AG10803 (cell line): Measurements from ENCODE around the gene AHNAK2.

Source experiments
- DNase-seq: peaks from one replicate; pipeline ENCODE4 v3.0.0; 2010; ENCODE audit warnings: low read depth
- H3K4me3 ChIP-seq: 2 replicates; pipeline ENCODE4 v1.5.1; 2011; ENCODE audit warnings: mild to moderate bottlenecking, low read length, control low read depth
- CTCF ChIP-seq: conservative IDR thresholded peaks from 2 replicates; pipeline ENCODE4 v1.5.1; 2011; ENCODE audit warnings: mild to moderate bottlenecking, low read length, control low read depth, inconsistent platforms

Gene AHNAK2

GRCh38 chr14:104938960-104939359, 39.2 kb downstream of the AHNAK2 start:
- TF ChIP-seq CTCF: no peak

GRCh38 chr14:104938436-104938835, 39.7 kb downstream of the AHNAK2 start:
- DNase-seq: peak; percentile 59
- TF ChIP-seq CTCF: no peak
- no peak overlapping the region for H3K4me3 ChIP-seq

More at GRCh38 chr14:104938960-104939359, 39.2 kb downstream of the AHNAK2 start:
- H3K4me3 ChIP-seq: no peak overlapping the region
- DNase-seq: no peak

GRCh38 chr14:104937694-104938365, 40.3 kb downstream of the AHNAK2 start:
- TF ChIP-seq CTCF: no peak
- DNase-seq: no peak

GRCh38 chr14:104937161-104937560, 41.0 kb downstream of the AHNAK2 start:
- no peak for DNase-seq
- TF ChIP-seq CTCF: no peak
- no peak overlapping the region for H3K4me3 ChIP-seq

More at GRCh38 chr14:104937694-104938365, 40.3 kb downstream of the AHNAK2 start:
- no peak overlapping the region for H3K4me3 ChIP-seq

GRCh38 chr14:104936361-104937155, 41.6 kb downstream of the AHNAK2 start:
- no peak for TF ChIP-seq CTCF
- no peak overlapping the region for H3K4me3 ChIP-seq
- DNase-seq: no peak

GRCh38 chr14:104935955-104936354, 42.2 kb downstream of the AHNAK2 start:
- DNase-seq: no peak
- H3K4me3 ChIP-seq: no peak overlapping the region
- no peak for TF ChIP-seq CTCF
